Upper lobe of left lung (tissue), 4 donors: ENCODE measurements around the gene ZYG11B.

Experiments
- CTCF ChIP-seq, 6 experiments: fragments of 450-650 bp in 4 of 6; fragments of 200-600 bp in 2 of 6; sonication (generic) in 2 of 6; IDR thresholded peaks; one replicate each; pipeline ENCODE4 v1.5.1; 2016 to 2019; ENCODE audit warnings: antibody characterized with exemption in 6 of 6
- EP300 ChIP-seq, 4 donors: sonication (generic); formaldehyde crosslinking; IDR thresholded peaks; one replicate each; pipeline ENCODE4 v1.5.1; 2017; ENCODE audit warnings: antibody characterized with exemption in 4 of 4, control low read depth in 2 of 4

- TF ChIP-seq CTCF (IDR thresholded peaks at IDR 0.05) (no peak), EP300 (IDR thresholded peaks at IDR 0.05) (no peak)
These were observed 122.2 kb downstream of the ZYG11B start for GRCh38 chr1:52848423-52848822.
